Stimulated activated CD8-positive, alpha-beta memory T cell treated with anti-CD3 and anti-CD28 coated beads, Interleukin-15, amount 100 ng/mL, for 24 hours (primary cell): Measurements from ENCODE around the gene BLACAT1.

Source experiments
- DNase-seq: peaks from one replicate; pipeline ENCODE4 v3.0.0-alpha.2; 2020; ENCODE audit warnings: low read depth

BLACAT1 gene

GRCh38 chr1:205454903-205455335 lies 926 bp downstream of the BLACAT1 start:
- no peak for DNase-seq

GRCh38 chr1:205453466-205453865 lies 2.4 kb downstream of the BLACAT1 start:
- no peak for DNase-seq

GRCh38 chr1:205452933-205453332 lies 2.9 kb downstream of the BLACAT1 start:
- no peak for DNase-seq

- DNase-seq = no peak
Measured at GRCh38 chr1:205452364-205452763, 3.5 kb downstream of the BLACAT1 start.

GRCh38 chr1:205451759-205452164 lies 4.1 kb downstream of the BLACAT1 start:
- no peak for DNase-seq

- no peak for DNase-seq
Measured at GRCh38 chr1:205451202-205451601, 4.6 kb downstream of the BLACAT1 start.

- no peak for DNase-seq
Measured at GRCh38 chr1:205450448-205450847, 5.4 kb downstream of the BLACAT1 start.

GRCh38 chr1:205449750-205450443 lies 5.9 kb downstream of the BLACAT1 start:
- no peak for DNase-seq

- no peak for DNase-seq
Measured at GRCh38 chr1:205449254-205449749, 6.5 kb downstream of the BLACAT1 start.

GRCh38 chr1:205448540-205449253 lies 7.1 kb downstream of the BLACAT1 start:
- no peak for DNase-seq

- no peak for DNase-seq
Measured at GRCh38 chr1:205447457-205448341, 8.1 kb downstream of the BLACAT1 start.

GRCh38 chr1:205446828-205447227 lies 9.0 kb downstream of the BLACAT1 start:
- DNase-seq = no peak

GRCh38 chr1:205445646-205445935 lies 10.3 kb downstream of the BLACAT1 start:
- DNase-seq = no peak

- no peak for DNase-seq
Measured at GRCh38 chr1:205444931-205445645, 10.8 kb downstream of the BLACAT1 start.

- DNase-seq = no peak
Measured at GRCh38 chr1:205444300-205444930, 11.4 kb downstream of the BLACAT1 start.

GRCh38 chr1:205443585-205444299 lies 12.1 kb downstream of the BLACAT1 start:
- DNase-seq = no peak

GRCh38 chr1:205442051-205442725 lies 13.7 kb downstream of the BLACAT1 start:
- DNase-seq = no peak

GRCh38 chr1:205441716-205442050 lies 14.2 kb downstream of the BLACAT1 start:
- no peak for DNase-seq

- no peak for DNase-seq
Measured at GRCh38 chr1:205441318-205441633, 14.6 kb downstream of the BLACAT1 start.

- DNase-seq = no peak
Measured at GRCh38 chr1:205440476-205441317, 15.1 kb downstream of the BLACAT1 start.
